Measurements from ENCODE around the gene SPNS3. TPM values are rescaled to one million over a fixed set of nuclear protein-coding genes. Genes with fewer than 3 reads are reported as not detected.

Gene SPNS3
- total and polyA plus RNA-seq, 2 experiments from 2014 or later: 0.17 to 0.60 TPM

DNA sequence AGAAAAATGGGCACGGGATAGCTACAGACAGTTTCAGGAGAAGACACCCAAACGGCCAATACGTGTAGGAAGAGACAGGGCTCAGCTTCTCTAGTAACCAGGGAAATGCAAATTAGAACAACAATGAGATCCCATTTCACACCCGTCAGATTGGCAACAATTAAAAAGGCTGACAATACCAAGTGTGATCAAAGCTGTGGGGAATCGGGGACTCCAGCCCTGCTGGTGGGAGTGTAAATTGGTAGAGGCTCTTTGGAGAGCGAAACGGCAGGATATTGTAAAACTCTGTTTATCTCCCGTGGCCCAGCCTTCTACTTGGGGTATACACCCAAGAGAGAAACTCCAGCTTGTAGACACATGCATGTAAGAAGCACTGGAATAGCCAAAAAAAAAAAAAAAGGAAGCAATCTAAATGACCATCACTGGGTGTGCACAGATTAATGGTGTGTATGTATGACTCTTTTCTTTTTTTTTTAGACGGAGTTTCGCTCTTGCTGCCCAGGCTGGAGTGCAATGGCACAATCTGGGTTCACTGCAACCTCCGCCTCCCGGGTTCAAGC, 93.9 kb downstream of the SPNS3 start:
- TF ChIP-seq EZH2phosphoT487 (IDR thresholded peaks at IDR 0.05; ENCODE audit: low read depth, severe bottlenecking, unreplicated experiment): no peak
- TF ChIP-seq EZH2 (IDR thresholded peaks at IDR 0.05; ENCODE audit: borderline replicate concordance): no peak
- TF ChIP-seq, protein P1, sequence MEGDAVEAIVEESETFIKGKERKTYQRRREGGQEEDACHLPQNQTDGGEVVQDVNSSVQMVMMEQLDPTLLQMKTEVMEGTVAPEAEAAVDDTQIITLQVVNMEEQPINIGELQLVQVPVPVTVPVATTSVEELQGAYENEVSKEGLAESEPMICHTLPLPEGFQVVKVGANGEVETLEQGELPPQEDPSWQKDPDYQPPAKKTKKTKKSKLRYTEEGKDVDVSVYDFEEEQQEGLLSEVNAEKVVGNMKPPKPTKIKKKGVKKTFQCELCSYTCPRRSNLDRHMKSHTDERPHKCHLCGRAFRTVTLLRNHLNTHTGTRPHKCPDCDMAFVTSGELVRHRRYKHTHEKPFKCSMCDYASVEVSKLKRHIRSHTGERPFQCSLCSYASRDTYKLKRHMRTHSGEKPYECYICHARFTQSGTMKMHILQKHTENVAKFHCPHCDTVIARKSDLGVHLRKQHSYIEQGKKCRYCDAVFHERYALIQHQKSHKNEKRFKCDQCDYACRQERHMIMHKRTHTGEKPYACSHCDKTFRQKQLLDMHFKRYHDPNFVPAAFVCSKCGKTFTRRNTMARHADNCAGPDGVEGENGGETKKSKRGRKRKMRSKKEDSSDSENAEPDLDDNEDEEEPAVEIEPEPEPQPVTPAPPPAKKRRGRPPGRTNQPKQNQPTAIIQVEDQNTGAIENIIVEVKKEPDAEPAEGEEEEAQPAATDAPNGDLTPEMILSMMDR (IDR thresholded peaks at IDR 0.05; ENCODE audit: poor library complexity): no peak
- WGBS (ENCODE audit: low lambda C conversion rate, missing lambda C conversion rate): 62% methylated on average over 12 of the region's 12 CpGs
- no peaks in the 10 kb centered on the region for H3K4me1 ChIP-seq (ENCODE audit: insufficient read depth)
- H3K79me2 ChIP-seq: no peaks in the 10 kb centered on the region
- no peak for DNase-seq (ENCODE audit: low spot score)
- H3K27me3 ChIP-seq: no peaks in the 10 kb centered on the region
- no peaks in the 10 kb centered on the region for H4K20me1 ChIP-seq (ENCODE audit: insufficient read depth, poor library complexity, severe bottlenecking)
- H3K9me3 ChIP-seq (ENCODE audit: low read depth): no peaks in the 10 kb centered on the region
- H3K36me3 ChIP-seq (replicated peaks; ENCODE audit: insufficient read depth, low read depth): no peaks in the 10 kb centered on the region
- no peak overlapping the region for H3K4me3 ChIP-seq
- no peak overlapping the region for H3K4me2 ChIP-seq
- no peak overlapping the region for H3K27ac ChIP-seq
- H3K9me2 ChIP-seq (replicated peaks; ENCODE audit: insufficient read depth): no peaks in the 10 kb centered on the region
- no peak overlapping the region for H2AFZ ChIP-seq

DNA sequence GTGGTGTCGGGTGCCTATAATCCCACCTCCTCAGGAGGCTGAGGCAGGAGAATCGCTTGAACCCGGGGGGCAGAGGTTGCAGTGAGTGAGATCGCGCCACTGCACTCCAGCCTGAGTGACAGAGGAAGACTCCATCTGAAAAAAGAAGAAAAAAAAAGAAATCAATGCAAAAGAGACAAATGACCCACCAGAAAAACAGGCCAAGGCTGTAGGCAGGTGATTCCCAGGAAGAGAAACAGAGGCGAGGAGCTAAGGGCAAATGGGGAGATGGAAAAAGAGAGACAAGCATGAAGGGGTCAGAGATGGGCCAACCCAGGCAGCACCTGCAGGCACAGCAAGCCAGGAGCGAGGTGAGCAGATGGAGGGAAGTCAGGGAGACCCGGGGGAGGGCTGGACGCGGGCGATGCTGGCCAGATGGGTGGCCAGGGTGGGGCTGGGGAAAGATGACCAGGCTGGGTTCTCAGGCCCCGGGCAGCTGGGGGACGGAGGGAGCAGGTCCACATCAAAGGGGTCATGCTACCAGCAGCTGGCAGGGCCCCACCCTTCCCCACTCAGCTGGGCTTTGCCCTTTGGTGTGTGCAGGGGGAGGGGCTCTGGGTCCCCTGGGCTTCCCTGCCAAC, 95.9 kb downstream of the SPNS3 start:
- DNase-seq (ENCODE audit: low spot score): no peak
- no peaks in the 10 kb centered on the region for H3K27me3 ChIP-seq
- no peaks in the 10 kb centered on the region for H3K36me3 ChIP-seq (replicated peaks; ENCODE audit: insufficient read depth, low read depth)
- H3K4me1 ChIP-seq (ENCODE audit: insufficient read depth): no peaks in the 10 kb centered on the region
- H4K20me1 ChIP-seq (ENCODE audit: insufficient read depth, poor library complexity, severe bottlenecking): no peaks in the 10 kb centered on the region
- WGBS (ENCODE audit: low lambda C conversion rate, missing lambda C conversion rate): 79% methylated on average over 11 of the region's 13 CpGs
- TF ChIP-seq, protein P1 (IDR thresholded peaks at IDR 0.05; ENCODE audit: poor library complexity): no peak
- TF ChIP-seq EZH2 (IDR thresholded peaks at IDR 0.05; ENCODE audit: borderline replicate concordance) (no peak), EZH2phosphoT487 (IDR thresholded peaks at IDR 0.05; ENCODE audit: low read depth, severe bottlenecking, unreplicated experiment) (no peak)
- H3K9me2 ChIP-seq (replicated peaks; ENCODE audit: insufficient read depth): no peaks in the 10 kb centered on the region
- H3K4me3 ChIP-seq: no peak overlapping the region
- no peaks in the 10 kb centered on the region for H3K9me3 ChIP-seq (ENCODE audit: low read depth)
- H3K27ac ChIP-seq: no peak overlapping the region
- no peak overlapping the region for H3K4me2 ChIP-seq
- H2AFZ ChIP-seq: no peak overlapping the region
- H3K79me2 ChIP-seq: no peaks in the 10 kb centered on the region

DNA sequence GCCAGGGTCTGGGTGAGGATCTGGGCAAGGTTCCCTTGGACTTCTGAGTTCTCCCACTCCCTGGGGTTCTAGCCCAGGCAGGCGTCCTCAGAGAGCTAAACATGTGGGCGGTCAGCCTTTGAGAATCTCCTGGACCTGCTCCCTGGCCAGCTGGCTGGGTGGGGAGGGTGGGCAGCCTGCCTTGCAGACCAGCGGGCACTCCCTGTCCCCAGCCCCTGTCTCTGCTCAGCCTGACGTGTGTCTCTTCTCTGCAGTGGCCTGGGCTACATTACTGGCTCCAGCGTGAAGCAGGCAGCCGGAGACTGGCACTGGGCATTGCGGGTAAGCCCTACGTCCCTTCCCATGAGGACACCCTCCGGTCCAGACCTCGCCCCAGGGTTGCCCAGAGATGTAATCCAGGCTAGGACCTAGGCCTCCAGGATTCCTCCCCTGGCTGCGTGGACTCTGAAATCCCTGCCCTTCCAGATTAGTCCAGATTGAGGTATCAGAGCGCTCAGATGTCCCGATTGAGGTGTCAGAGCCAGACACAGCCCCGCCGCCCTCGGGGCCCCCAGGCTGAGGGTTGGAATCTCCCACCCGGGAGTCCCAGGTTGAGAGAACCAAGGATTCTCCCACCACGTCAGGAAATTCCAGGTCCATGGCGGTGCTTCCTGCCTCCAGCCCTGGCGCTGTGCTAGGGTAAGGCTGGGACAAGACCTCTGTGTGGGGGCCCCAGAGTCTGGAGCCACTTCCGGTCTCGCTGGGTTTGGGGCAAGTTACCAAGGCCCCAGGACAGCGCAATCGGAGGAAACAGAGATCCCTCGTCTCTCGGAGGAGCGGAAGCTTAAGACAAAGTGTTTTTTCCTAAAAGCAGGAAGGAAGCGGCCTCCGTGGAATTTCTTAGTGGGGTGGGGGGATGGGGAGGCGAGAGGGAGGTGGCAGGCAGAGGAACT, 97.3 kb downstream of the SPNS3 start:
- no peak for TF ChIP-seq EZH2phosphoT487 (IDR thresholded peaks at IDR 0.05; ENCODE audit: low read depth, severe bottlenecking, unreplicated experiment)
- TF ChIP-seq, protein P1 (IDR thresholded peaks at IDR 0.05; ENCODE audit: poor library complexity): no peak
- WGBS (ENCODE audit: low lambda C conversion rate, missing lambda C conversion rate): 79% methylated on average over 28 of the region's 30 CpGs
- Histone ChIP-seq H3K4me1 (ENCODE audit: insufficient read depth) (peaks cover 3% of the 10 kb centered on the region), H3K4me2 (no peak overlapping the region), H2AFZ (no peak overlapping the region), H3K79me2 (no peaks in the 10 kb centered on the region), H3K9me2 (replicated peaks; ENCODE audit: insufficient read depth) (no peaks in the 10 kb centered on the region), H3K36me3 (replicated peaks; ENCODE audit: insufficient read depth, low read depth) (no peaks in the 10 kb centered on the region), H3K4me3 (no peak overlapping the region), H3K27me3 (no peaks in the 10 kb centered on the region), H3K27ac (no peak overlapping the region), H4K20me1 (ENCODE audit: insufficient read depth, poor library complexity, severe bottlenecking) (no peaks in the 10 kb centered on the region), H3K9me3 (ENCODE audit: low read depth) (no peaks in the 10 kb centered on the region)
- no peak for DNase-seq (ENCODE audit: low spot score)

All from hepatocyte (in vitro differentiated cells).